H1 (cell line): ENCODE measurements around the gene POPDC2. TPM values are rescaled to one million over a fixed set of nuclear protein-coding genes. Genes with fewer than 3 reads are reported as not detected.
A peak's percentile ranks its signal among the peaks of the same experiment; 100 is the strongest.

Experiments
- ATF3 ChIP-seq: IDR thresholded peaks from 2 replicates; pipeline ENCODE4 v1.6.1; 2011; ENCODE audit warnings: low read depth, mild to moderate bottlenecking, low read length; ENCODE audit not compliant: insufficient read depth
- CTCF ChIP-seq, 3 experiments: IDR thresholded peaks; 1 replicate in 2 of 3; 2 replicates in 1 of 3; pipeline versions ENCODE4 v1.5.1 to v1.6.1; 2011; ENCODE audit warnings: low read length in 3 of 3, mild to moderate bottlenecking in 3 of 3, inconsistent platforms in 2 of 3, low read depth in 1 of 3, moderate library complexity in 1 of 3; ENCODE audit not compliant: insufficient read depth in 1 of 3; ENCODE audit errors: control extremely low read depth in 1 of 3
- EZH2 ChIP-seq: fragments of 200-600 bp; sonication (generic); IDR thresholded peaks from 2 replicates; pipeline ENCODE4 v1.7.1; 2012; ENCODE audit warnings: low read depth, mild to moderate bottlenecking, moderate library complexity, low read length, inconsistent platforms; ENCODE audit not compliant: severe bottlenecking
- GABPA ChIP-seq: IDR thresholded peaks from 2 replicates; pipeline ENCODE4 v1.6.1; 2011; ENCODE audit warnings: mild to moderate bottlenecking, low read length, moderate library complexity, borderline replicate concordance; ENCODE audit not compliant: insufficient read depth
- GTF2F1 ChIP-seq: IDR thresholded peaks from 2 replicates; pipeline ENCODE4 v1.6.1; 2012; ENCODE audit warnings: low read depth, low read length, improper control_type of control experiment, borderline replicate concordance
- HDAC2 ChIP-seq, 2 experiments: fragments of 300-600 bp in 1 of 2; sonication (generic) in 1 of 2; IDR thresholded peaks; 2 replicates each; pipeline ENCODE4 v1.6.1; 2011 to 2012; ENCODE audit warnings: low read depth in 2 of 2, low read length in 2 of 2, mild to moderate bottlenecking in 2 of 2, moderate library complexity in 2 of 2, borderline replicate concordance in 1 of 2, inconsistent platforms in 1 of 2
- JUN ChIP-seq: IDR thresholded peaks from 2 replicates; pipeline ENCODE4 v1.6.1; 2011; ENCODE audit warnings: low read depth, mild to moderate bottlenecking, improper control_type of control experiment, low read length
- KDM5A ChIP-seq: fragments of 200-600 bp; IDR thresholded peaks from 2 replicates; pipeline ENCODE4 v1.7.1; 2012; ENCODE audit warnings: mild to moderate bottlenecking, low read length, inconsistent platforms, mixed read lengths
- MAX ChIP-seq: IDR thresholded peaks from 2 replicates; pipeline ENCODE4 v1.6.1; 2012; ENCODE audit warnings: inconsistent platforms
- PHF8 ChIP-seq: fragments of 200-600 bp; sonication (generic); conservative IDR thresholded peaks from 2 replicates; pipeline ENCODE4 v1.7.1; 2012; ENCODE audit warnings: low read depth, mild to moderate bottlenecking, inconsistent platforms, low read length, moderate library complexity
- POLR2A ChIP-seq, 2 experiments: IDR thresholded peaks; 1 replicate in 1 of 2; 2 replicates in 1 of 2; pipeline ENCODE4 v1.6.1; 2011; ENCODE audit warnings: low read depth in 2 of 2, low read length in 2 of 2, mild to moderate bottlenecking in 2 of 2; ENCODE audit errors: control extremely low read depth in 1 of 2
- POU5F1 ChIP-seq: IDR thresholded peaks from 2 replicates; pipeline ENCODE4 v1.6.1; 2011; ENCODE audit warnings: low read depth, mild to moderate bottlenecking, low read length, moderate library complexity
- RFX5 ChIP-seq: IDR thresholded peaks from 2 replicates; pipeline ENCODE4 v1.6.1; 2011; ENCODE audit warnings: low read depth, low read length, improper control_type of control experiment, borderline replicate concordance
- RXRA ChIP-seq: IDR thresholded peaks from 2 replicates; pipeline ENCODE4 v1.6.1; 2011; ENCODE audit warnings: low read depth, mild to moderate bottlenecking, low read length, moderate library complexity; ENCODE audit not compliant: insufficient read depth
- SAP30 ChIP-seq: fragments of 300-600 bp; sonication (generic); IDR thresholded peaks from 2 replicates; pipeline ENCODE4 v1.7.1; 2012; ENCODE audit warnings: low read length, moderate library complexity, mild to moderate bottlenecking, inconsistent platforms; ENCODE audit not compliant: insufficient read depth, insufficient replicate concordance
- SP2 ChIP-seq: IDR thresholded peaks from 2 replicates; pipeline ENCODE4 v1.6.1; 2012; ENCODE audit warnings: mild to moderate bottlenecking, low read length, inconsistent platforms
- TBP ChIP-seq: IDR thresholded peaks from 2 replicates; pipeline ENCODE4 v1.6.1; 2011; ENCODE audit warnings: low read depth, low read length, improper control_type of control experiment
- polyA plus RNA-seq, 7 experiments: library from polyadenylated mRNA; depleted of rRNA in 3 of 7; stranded (reverse) in 5 of 7; unstranded in 2 of 7; fragments of >200 nt in 5 of 7; fragments of 200-250 nt in 2 of 7; gene quantifications; 1 replicate in 5 of 7; 2 replicates in 1 of 7; 4 replicates in 1 of 7; pipeline versions ENCODE4 v1.2.1 to v1.2.3, GENCODE V29; 2011 to 2013; ENCODE audit warnings: missing spikeins in 2 of 7, mixed read lengths in 2 of 7
- total RNA-seq: library from RNA; stranded (reverse); fragmentation: NEBNext Ultra II Directional; extraction: Animal tissue kit (Norgen Biotek cat#: 25700); gene quantifications from 2 replicates; pipeline ENCODE4 v1.2.1, GENCODE V29; 2021

The POPDC2 gene
- total and polyA plus RNA-seq, 2 of the 8 experiments (the other 6 are each of a cell fraction or from before 2014, with no cell fraction given): 0.65 to 1.1 TPM

- peak; percentile 71 for TF ChIP-seq TBP
- no peak for TF ChIP-seq EZH2
- TF ChIP-seq GABPA: 0 out of 2 replicates have a peak, but pooled peaks have one; percentile 47
- no peak for TF ChIP-seq CTCF (IDR thresholded peaks at IDR 0.05; ENCODE audit: control extremely low read depth in 1 of 3, insufficient read depth in 1 of 3, low read depth in 1 of 3, low read length in 3 of 3)
- TF ChIP-seq GTF2F1: no peak
- TF ChIP-seq RXRA: no peak
- peak; percentile 42; the same call in 1 of the 2 replicates for TF ChIP-seq MAX
- TF ChIP-seq HDAC2 (IDR thresholded peaks at IDR 0.05; ENCODE audit: borderline replicate concordance in 1 of 2, low read depth in 2 of 2, low read length in 2 of 2): peak in 1 of 2 experiments; percentile 67; a peak in 1 of 4 replicates
- TF ChIP-seq POU5F1: no peak
- peak; percentile 70 for TF ChIP-seq PHF8
- no peak for TF ChIP-seq ATF3
- TF ChIP-seq SAP30: peak; percentile 72
- peak; percentile 25 for TF ChIP-seq SP2
- no peak for TF ChIP-seq JUN
- no peak for TF ChIP-seq RFX5
- TF ChIP-seq KDM5A: no peak
- TF ChIP-seq POLR2A (IDR thresholded peaks at IDR 0.05; ENCODE audit: control extremely low read depth in 1 of 2, low read depth in 2 of 2, low read length in 2 of 2): peak; percentile 42 to 63; a peak in 2 of 3 replicates
These were observed 16.6 kb upstream of the POPDC2 start, which contains the start of gene COX17 (continued) for GRCh38 chr3:119676771-119677640.
